Endodermal cell (in vitro differentiated cells): ENCODE measurements around the gene ECD. TPM values are rescaled to one million over a fixed set of nuclear protein-coding genes. Genes with fewer than 3 reads are reported as not detected.

Experiments
- DNase-seq: peaks from one replicate; pipeline ENCODE4 v3.0.0-alpha.2; 2017
- H3K27ac ChIP-seq: 2 replicates; pipeline ENCODE4 v1.5.1; 2013; ENCODE audit warnings: mild to moderate bottlenecking, low read depth, low read length, moderate library complexity
- H3K27me3 ChIP-seq: 2 replicates; pipeline ENCODE4 v1.6.1; 2013; ENCODE audit warnings: mild to moderate bottlenecking, low read length, moderate library complexity; ENCODE audit not compliant: insufficient read depth, control insufficient read depth, poor library complexity, severe bottlenecking
- H3K36me3 ChIP-seq: 2 replicates; pipeline ENCODE4 v1.7.0; 2013; ENCODE audit warnings: mild to moderate bottlenecking, low read length, moderate library complexity; ENCODE audit not compliant: control insufficient read depth, insufficient read depth
- H3K4me1 ChIP-seq: one replicate; pipeline ENCODE4 v1.7.0; 2013; ENCODE audit warnings: low read length; ENCODE audit not compliant: control insufficient read depth, insufficient read depth
- H3K4me3 ChIP-seq: 2 replicates; pipeline ENCODE4 v1.5.1; 2013; ENCODE audit warnings: mild to moderate bottlenecking, low read length, moderate library complexity
- H3K9ac ChIP-seq: 2 replicates; pipeline ENCODE4 v1.6.1; 2013; ENCODE audit warnings: mild to moderate bottlenecking, low read length, moderate library complexity; ENCODE audit not compliant: poor library complexity, severe bottlenecking; ENCODE audit errors: extremely low read depth
- H3K9me3 ChIP-seq: 2 replicates; pipeline ENCODE4 v1.6.1; 2013; ENCODE audit warnings: mild to moderate bottlenecking, low read length, moderate library complexity; ENCODE audit not compliant: control insufficient read depth
- H3K27ac Mint-ChIP-seq: 2 replicates; pipeline ENCODE4 v1.8.0; 2020; ENCODE audit warnings: mixed read lengths
- H3K27me3 Mint-ChIP-seq: 2 replicates; pipeline ENCODE4 v1.8.0; 2021; ENCODE audit warnings: mild to moderate bottlenecking, mixed read lengths; ENCODE audit not compliant: insufficient read depth
- H3K36me3 Mint-ChIP-seq: 2 replicates; pipeline ENCODE4 v1.8.0; 2020; ENCODE audit warnings: low read depth, mixed read lengths
- H3K4me1 Mint-ChIP-seq: 2 replicates; pipeline ENCODE4 v1.8.0; 2020; ENCODE audit warnings: mixed read lengths
- H3K4me3 Mint-ChIP-seq: 2 replicates; pipeline ENCODE4 v1.8.0; 2020; ENCODE audit warnings: mild to moderate bottlenecking, moderate library complexity, mixed read lengths
- H3K9me3 Mint-ChIP-seq: 2 replicates; pipeline ENCODE4 v1.8.0; 2020; ENCODE audit warnings: mild to moderate bottlenecking, mixed read lengths
- CTCF ChIP-seq: fragments of 200-600 bp; sonication (generic); conservative IDR thresholded peaks from 2 replicates; pipeline ENCODE4 v1.5.0; 2021; ENCODE audit warnings: antibody characterized with exemption, mild to moderate bottlenecking
- WGBS, 2 experiments: methylation state at CpG; one replicate each; pipeline versions ENCODE4 v1.1.5 to v1.1.7; 2013; ENCODE audit warnings: missing lambda C conversion rate in 2 of 2, mixed read lengths in 1 of 2; ENCODE audit not compliant: insufficient coverage in 1 of 2, insufficient read length in 1 of 2; 5-methylcytosine and 5-hydroxymethylcytosine counted together
- total RNA-seq, 2 donors: library from RNA; stranded (reverse); fragmentation: NEBNext Ultra II Directional in 1 of 2; extraction: Animal tissue kit (Norgen Biotek cat#: 25700) in 1 of 2; gene quantifications; 2 replicates in 1 of 2; 3 replicates in 1 of 2; pipeline ENCODE4 v1.2.1, GENCODE V29; 2021

ECD gene
- total RNA-seq, 2 donors from 2014 or later, result 38.4 to 40.7 TPM

DNA sequence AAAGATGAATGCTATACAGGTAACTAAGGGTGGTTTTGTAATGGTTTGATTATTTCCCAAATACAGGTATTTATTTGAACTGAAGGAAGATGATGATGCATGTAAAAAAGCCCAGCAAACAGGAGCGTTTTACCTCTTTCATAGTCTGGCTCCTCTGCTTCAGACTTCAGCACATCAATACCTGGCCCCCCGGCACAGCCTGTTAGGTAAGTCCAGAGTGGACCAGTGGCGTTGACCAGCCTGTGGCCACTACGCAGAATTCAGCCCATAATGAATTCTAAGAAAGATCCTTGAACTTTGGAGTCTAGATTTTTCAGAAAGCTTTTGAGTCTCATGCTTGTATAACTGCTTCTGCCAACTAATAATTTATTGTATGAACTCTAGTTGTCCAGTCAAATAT, 47.9 kb downstream of the ECD start:
- Histone ChIP-seq H3K4me1 (no peaks in the 10 kb centered on the region), H3K4me3 (no peak overlapping the region), H3K9ac (no peak overlapping the region), H3K9me3 (no peaks in the 10 kb centered on the region), H3K27ac (no peak overlapping the region), H3K27me3 (no peaks in the 10 kb centered on the region), H3K36me3 (peaks cover 6% of the 10 kb centered on the region)
- Mint-ChIP-seq H3K27me3 (no peaks in the 10 kb centered on the region), H3K4me3 (no peak overlapping the region), H3K27ac (no peak overlapping the region), H3K9me3 (no peaks in the 10 kb centered on the region), H3K36me3 (peaks cover 21% of the 10 kb centered on the region), H3K4me1 (no peaks in the 10 kb centered on the region)
- DNase-seq, result no peak
- 89 to 96% methylated on average over 3 to 4 of the region's 4 CpGs for WGBS, 2 experiments
- TF ChIP-seq CTCF, result no peak

DNA sequence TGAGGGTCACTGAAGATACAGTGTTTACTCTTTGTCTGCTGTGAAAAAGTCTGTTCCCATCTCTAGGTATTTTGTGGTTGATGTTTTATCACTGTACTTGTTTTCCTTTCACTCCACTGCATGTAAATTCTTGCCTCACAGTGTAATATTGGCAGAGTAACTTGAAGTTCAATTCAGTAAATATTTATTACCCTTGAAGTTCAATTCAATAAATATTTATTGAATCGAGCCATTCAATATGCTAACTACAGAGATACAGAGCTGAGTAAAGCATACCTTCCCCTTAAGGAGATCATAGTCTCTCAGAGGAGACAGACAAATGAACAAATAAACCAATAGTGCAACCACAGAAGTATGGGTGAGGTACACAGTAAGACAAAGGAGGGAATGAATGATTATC, 48.4 kb downstream of the ECD start:
- Mint-ChIP-seq H3K4me3 (no peak overlapping the region), H3K9me3 (no peaks in the 10 kb centered on the region), H3K4me1 (no peaks in the 10 kb centered on the region), H3K36me3 (peaks cover 21% of the 10 kb centered on the region), H3K27ac (no peak overlapping the region), H3K27me3 (no peaks in the 10 kb centered on the region)
- no peak for DNase-seq
- no peaks in the 10 kb centered on the region for H3K4me1 ChIP-seq
- no peak overlapping the region for H3K4me3 ChIP-seq
- H3K9ac ChIP-seq, result no peak overlapping the region
- 100% methylated on average over 1 of the region's 1 CpG; no CpG with 5 or more reads in 1 of the 2 experiments for WGBS, 2 experiments
- no peak for TF ChIP-seq CTCF
- H3K27me3 ChIP-seq, result no peaks in the 10 kb centered on the region
- no peaks in the 10 kb centered on the region for H3K9me3 ChIP-seq
- H3K36me3 ChIP-seq, result peaks cover 5% of the 10 kb centered on the region
- H3K27ac ChIP-seq, result no peak overlapping the region

GRCh38 chr10:73117976-73118743, 49.6 kb downstream of the ECD start:
- no peaks in the 10 kb centered on the region for H3K9me3 Mint-ChIP-seq
- Histone ChIP-seq H3K27ac (no peak overlapping the region), H3K36me3 (no peaks in the 10 kb centered on the region), H3K9ac (no peak overlapping the region), H3K4me1 (no peaks in the 10 kb centered on the region), H3K27me3 (no peaks in the 10 kb centered on the region), H3K4me3 (no peak overlapping the region), H3K9me3 (no peaks in the 10 kb centered on the region)
- 74 to 80% methylated on average over 3 to 5 of the region's 5 CpGs for WGBS, 2 experiments
- TF ChIP-seq CTCF, result no peak
- DNase-seq, result no peak
- H3K4me3 Mint-ChIP-seq, result no peak overlapping the region
- H3K27me3 Mint-ChIP-seq, result no peaks in the 10 kb centered on the region
- H3K36me3 Mint-ChIP-seq, result peaks cover 16% of the 10 kb centered on the region
- H3K4me1 Mint-ChIP-seq, result no peaks in the 10 kb centered on the region
- H3K27ac Mint-ChIP-seq, result peak overlapping the region; percentile 41
